ENCODE measurements around the gene TMEM72. TPM values are rescaled to one million over a fixed set of nuclear protein-coding genes. Genes with fewer than 3 reads are reported as not detected.

Gene TMEM72
- total RNA-seq, 1 donor from 2014 or later, result not detected

DNA sequence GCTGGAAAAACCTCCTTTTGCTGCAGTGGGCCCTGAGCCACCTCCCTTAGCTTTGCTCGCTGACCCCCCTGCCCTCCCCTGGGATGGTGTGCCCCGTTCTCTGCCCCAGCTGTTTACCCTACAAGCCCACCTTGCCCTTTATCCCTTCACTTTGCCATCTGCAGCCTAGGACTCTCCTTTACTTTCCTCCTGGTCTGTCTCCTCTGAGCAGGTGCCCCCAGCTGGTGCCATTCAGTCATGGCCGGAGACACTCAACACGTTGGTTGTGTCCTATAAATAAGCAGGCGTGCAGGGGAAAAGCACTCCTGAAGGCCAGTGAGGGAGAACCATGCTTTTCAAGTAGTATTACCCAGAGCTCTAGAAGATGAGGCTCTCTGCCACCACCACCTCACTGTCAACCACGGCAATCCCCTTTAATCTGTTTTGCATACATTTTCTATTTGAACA is 54.5 kb downstream of the TMEM72 start:
- Mint-ChIP-seq H3K4me3 (peak overlapping the region; percentile 36), H3K4me1 (peaks cover 64% of the 10 kb centered on the region), H3K36me3 (peaks cover 2% of the 10 kb centered on the region), H3K9me3 (no peaks in the 10 kb centered on the region), H3K27me3 (ENCODE audit: insufficient read depth, low read depth) (no peaks in the 10 kb centered on the region), H3K27ac (peak overlapping the region; percentile 26)
- Histone ChIP-seq H4K20me1 (ENCODE audit: low read depth) (no peaks in the 10 kb centered on the region), H3K4me2 (no peak overlapping the region), H3K79me2 (ENCODE audit: low read depth) (no peaks in the 10 kb centered on the region), H3K9ac (no peak overlapping the region), H3K27ac (no peak overlapping the region), H3K4me1 (peaks cover 44% of the 10 kb centered on the region), H3K4me3 (no peak overlapping the region), H3K27me3 (peaks cover 6% of the 10 kb centered on the region), H3F3A (ENCODE audit: low read depth) (peaks cover 18% of the 10 kb centered on the region), H3K9me3 (ENCODE audit: low read depth) (no peaks in the 10 kb centered on the region), H2AFZ (replicated peaks) (no peak overlapping the region), H3K36me3 (no peaks in the 10 kb centered on the region)
- TF ChIP-seq EZH2phosphoT487 (IDR thresholded peaks at IDR 0.05) (no peak), EZH2 (IDR thresholded peaks at IDR 0.05) (no peak), CTCF (IDR thresholded peaks at IDR 0.05) (no peak)
- DNase-seq (ENCODE audit: low spot score), result no peak

- H3K4me3 ChIP-seq, result no peak overlapping the region
- H3K27ac ChIP-seq, result no peak overlapping the region
- H3K27me3 ChIP-seq, result peaks cover under 1% of the 10 kb centered on the region
- no peaks in the 10 kb centered on the region for H3K9me3 Mint-ChIP-seq
- TF ChIP-seq CTCF (IDR thresholded peaks at IDR 0.05) (no peak), EZH2phosphoT487 (IDR thresholded peaks at IDR 0.05) (no peak)
- H2AFZ ChIP-seq (replicated peaks), result no peak overlapping the region
- H3F3A ChIP-seq (ENCODE audit: low read depth), result peaks cover 18% of the 10 kb centered on the region
- no peak overlapping the region for H3K4me3 Mint-ChIP-seq
- H3K36me3 Mint-ChIP-seq, result peaks cover 4% of the 10 kb centered on the region
- no peaks in the 10 kb centered on the region for H4K20me1 ChIP-seq (ENCODE audit: low read depth)
- no peak overlapping the region for H3K4me2 ChIP-seq
- no peaks in the 10 kb centered on the region for H3K36me3 ChIP-seq
- peak overlapping the region; percentile 26 for H3K27ac Mint-ChIP-seq
- no peaks in the 10 kb centered on the region for H3K27me3 Mint-ChIP-seq (ENCODE audit: insufficient read depth, low read depth)
- no peak overlapping the region for H3K9ac ChIP-seq
- H3K4me1 Mint-ChIP-seq, result peaks cover 58% of the 10 kb centered on the region
- no peaks in the 10 kb centered on the region for H3K79me2 ChIP-seq (ENCODE audit: low read depth)
- no peak for DNase-seq (ENCODE audit: low spot score)
- H3K4me1 ChIP-seq, result peaks cover 38% of the 10 kb centered on the region
- H3K9me3 ChIP-seq (ENCODE audit: low read depth), result no peaks in the 10 kb centered on the region
These were observed 55.1 kb downstream of the TMEM72 start for GRCh38 chr10:44966129-44966815.

GRCh38 chr10:44966816-44967509 is 55.8 kb downstream of the TMEM72 start:
- Histone ChIP-seq H3K27me3 (no peaks in the 10 kb centered on the region), H3K9ac (no peak overlapping the region), H3K36me3 (no peaks in the 10 kb centered on the region), H3F3A (ENCODE audit: low read depth) (peaks cover 18% of the 10 kb centered on the region), H2AFZ (replicated peaks) (no peak overlapping the region), H3K9me3 (ENCODE audit: low read depth) (no peaks in the 10 kb centered on the region), H3K79me2 (ENCODE audit: low read depth) (no peaks in the 10 kb centered on the region), H3K27ac (no peak overlapping the region), H4K20me1 (ENCODE audit: low read depth) (no peaks in the 10 kb centered on the region), H3K4me2 (no peak overlapping the region), H3K4me3 (no peak overlapping the region), H3K4me1 (peaks cover 35% of the 10 kb centered on the region)
- Mint-ChIP-seq H3K4me3 (no peak overlapping the region), H3K4me1 (peaks cover 53% of the 10 kb centered on the region), H3K27me3 (ENCODE audit: insufficient read depth, low read depth) (peaks cover 2% of the 10 kb centered on the region), H3K9me3 (no peaks in the 10 kb centered on the region), H3K27ac (no peak overlapping the region), H3K36me3 (peaks cover 7% of the 10 kb centered on the region)
- DNase-seq (ENCODE audit: low spot score), result no peak
- no peak for TF ChIP-seq EZH2 (IDR thresholded peaks at IDR 0.05)
- TF ChIP-seq CTCF (IDR thresholded peaks at IDR 0.05), result peak; percentile 34
